LNCaP clone FGC (cell line): ENCODE data around the gene TSPAN1.
"Not testable (repeated sequence)": the region's sequence is repeated elsewhere in the genome, so short reads cannot be mapped to it uniquely, and the experiment has no call there.

Experiments
- DNase-seq: peaks from one replicate; pipeline ENCODE4 v3.0.0-alpha.2; 2011; ENCODE audit warnings: low read depth
- H3K4me3 ChIP-seq: 2 replicates; pipeline ENCODE4 v1.5.1; 2011; ENCODE audit warnings: mild to moderate bottlenecking, low read depth, low read length, control low read depth
- CTCF ChIP-seq: IDR thresholded peaks from 2 replicates; pipeline ENCODE4 v1.5.1; 2012; ENCODE audit warnings: mild to moderate bottlenecking; ENCODE audit not compliant: control insufficient read depth, insufficient read depth; ENCODE audit errors: extremely low read depth

Gene TSPAN1

GRCh38 chr1:46210561-46210960 lies 35.7 kb downstream of the TSPAN1 start:
- TF ChIP-seq CTCF: no peak
- DNase-seq: no peak
- H3K4me3 ChIP-seq: no peak overlapping the region

DNA sequence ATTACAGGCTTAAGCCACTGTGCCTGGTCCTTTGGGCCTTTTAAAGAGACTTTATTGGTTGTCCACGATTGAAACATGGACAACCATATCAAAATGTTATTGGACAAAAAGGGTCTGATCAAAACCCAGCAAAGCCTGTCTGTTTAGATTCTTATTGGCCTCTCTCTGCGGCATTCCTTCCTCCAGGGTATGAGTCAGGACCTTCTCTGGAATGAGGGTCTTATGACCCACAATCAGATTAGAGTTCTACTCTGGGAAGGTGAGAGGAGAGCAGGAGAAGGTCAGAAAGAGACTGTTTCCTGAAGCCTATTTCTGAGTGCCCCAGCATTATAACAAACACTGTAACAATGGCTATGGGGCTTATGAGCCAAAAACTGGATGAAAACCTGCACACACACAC lies 36.2 kb downstream of the TSPAN1 start:
- H3K4me3 ChIP-seq: no peak overlapping the region
- no peak for DNase-seq
- TF ChIP-seq CTCF: no peak

DNA sequence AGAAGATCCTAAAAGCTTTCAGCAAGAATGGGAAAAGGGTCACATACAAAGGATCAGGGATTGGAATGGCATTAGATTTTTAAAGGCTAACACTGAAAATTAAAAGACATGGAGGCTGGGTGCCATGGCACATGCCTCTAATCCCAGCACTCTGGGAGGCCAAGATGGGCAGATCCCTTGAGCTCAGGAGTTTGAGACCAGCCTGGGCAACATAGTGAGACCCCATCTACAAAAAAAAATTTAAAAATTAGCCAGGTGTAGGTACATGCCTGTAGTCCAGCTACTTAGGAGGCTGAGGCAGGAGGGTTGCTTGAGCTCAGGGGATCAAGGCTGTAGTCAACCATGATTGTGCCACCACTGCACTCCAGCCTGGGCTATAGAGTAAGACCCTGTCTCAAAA lies 40.6 kb downstream of the TSPAN1 start:
- no peak for TF ChIP-seq CTCF
- no peak for DNase-seq
- no peak overlapping the region for H3K4me3 ChIP-seq

- no peak for TF ChIP-seq CTCF
- no peak overlapping the region for H3K4me3 ChIP-seq
- no peak for DNase-seq
Observed at GRCh38 chr1:46218443-46218842, 43.6 kb downstream of the TSPAN1 start.

GRCh38 chr1:46219551-46220520 lies 44.9 kb downstream of the TSPAN1 start:
- no peak overlapping the region for H3K4me3 ChIP-seq
- no peak for DNase-seq
- TF ChIP-seq CTCF: no peak

GRCh38 chr1:46220808-46221207 lies 45.9 kb downstream of the TSPAN1 start:
- no peak for DNase-seq
- H3K4me3 ChIP-seq: no peak overlapping the region
- no peak for TF ChIP-seq CTCF

GRCh38 chr1:46221749-46222148 lies 46.9 kb downstream of the TSPAN1 start:
- no peak for TF ChIP-seq CTCF
- no peak overlapping the region for H3K4me3 ChIP-seq
- no peak for DNase-seq

DNA sequence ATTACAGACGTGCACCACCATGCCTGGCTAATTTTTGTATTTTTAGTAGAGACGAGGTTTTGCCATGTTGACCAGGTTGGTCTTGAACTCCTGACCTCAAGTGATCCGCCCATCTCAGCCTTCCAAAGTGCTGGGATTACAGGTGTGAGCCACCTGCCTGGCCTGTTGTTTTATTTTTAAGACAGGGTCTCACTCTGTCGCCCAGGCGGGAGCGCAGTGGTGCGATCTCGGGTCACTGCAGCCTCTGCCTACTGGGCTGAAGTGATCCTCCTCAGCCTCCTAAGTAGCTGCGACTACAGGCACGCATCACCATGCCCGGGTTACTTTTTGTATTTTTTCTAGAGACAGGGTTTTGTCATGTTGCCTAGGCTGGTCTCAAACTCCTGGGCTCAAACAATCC lies 48.2 kb downstream of the TSPAN1 start:
- DNase-seq: not testable (repeated sequence)

More for the DNA sequence above, 48.2 kb downstream of the TSPAN1 start:
- not testable (repeated sequence) for H3K4me3 ChIP-seq
